ENCODE data around the gene TCTN2. TPM values are rescaled to one million over a fixed set of nuclear protein-coding genes. Genes with fewer than 3 reads are reported as not detected.

Gene TCTN2
- total RNA-seq, 1 experiment from 2014 or later = 14.7 TPM

DNA sequence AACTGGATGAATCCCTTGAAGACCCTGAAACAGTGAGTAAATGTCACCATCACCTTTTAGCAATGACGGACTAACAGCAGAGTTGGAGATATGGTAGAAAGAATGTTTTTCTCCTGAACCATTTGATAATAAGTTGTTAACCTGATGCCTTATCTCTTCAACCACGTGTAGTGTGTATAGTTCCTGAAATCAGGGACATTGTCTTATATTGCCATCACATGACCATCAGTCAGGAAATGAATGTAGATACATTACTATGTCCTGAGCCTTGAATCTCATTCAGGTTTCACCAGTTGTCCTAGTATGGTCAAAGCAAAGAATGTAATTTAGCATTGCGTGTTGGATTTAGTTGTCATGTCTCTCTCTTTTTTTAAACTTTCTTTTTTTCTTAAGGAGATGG lies 57.0 kb downstream of the TCTN2 start:
- H3K4me3 ChIP-seq (ENCODE audit: low read depth in 2 of 2, low read length in 2 of 2) = no peak overlapping the region
- ChIA-PET CTCF (no interaction called here), POLR2A (no interaction called here)
- DNase-seq (ENCODE audit: low read depth, low spot score) (no peak), ATAC-seq (no peak)
- in situ Hi-C loops (cut with HindIII; ENCODE audit: low pct_unique_long_range_greater_than_20kb, low sequenced_read_pairs) = no loop called here
- no TSS peak for BruUV-seq (replicated peaks)
- H3K9me3 ChIP-seq (ENCODE audit: control insufficient read depth, insufficient read depth, low read depth, low read length) = no peaks in the 10 kb centered on the region
- intact Hi-C loops (cut with micrococcal nuclease; ENCODE audit: unreplicated experiment) = no loop called here
- H3K4me1 ChIP-seq (ENCODE audit: control insufficient read depth, insufficient read depth, low read length) = no peaks in the 10 kb centered on the region
- H3K27me3 ChIP-seq (ENCODE audit: control insufficient read depth, insufficient read depth, low read length) = no peaks in the 10 kb centered on the region
- peaks cover 3% of the 10 kb centered on the region for H3K36me3 ChIP-seq (ENCODE audit: control insufficient read depth, insufficient read depth, low read length)
- TF ChIP-seq SIN3A (IDR thresholded peaks at IDR 0.05; ENCODE audit: borderline replicate concordance, insufficient read depth, low read depth, low read length) (no peak), POLR2AphosphoS5 (IDR thresholded peaks at IDR 0.05; ENCODE audit: low read depth, low read length) (no peak), CTCF (IDR thresholded peaks at IDR 0.05) (no peak), TCF7L2 (IDR thresholded peaks at IDR 0.05; ENCODE audit: low read depth, low read length) (no peak)
- TF ChIP-seq, protein P1, sequence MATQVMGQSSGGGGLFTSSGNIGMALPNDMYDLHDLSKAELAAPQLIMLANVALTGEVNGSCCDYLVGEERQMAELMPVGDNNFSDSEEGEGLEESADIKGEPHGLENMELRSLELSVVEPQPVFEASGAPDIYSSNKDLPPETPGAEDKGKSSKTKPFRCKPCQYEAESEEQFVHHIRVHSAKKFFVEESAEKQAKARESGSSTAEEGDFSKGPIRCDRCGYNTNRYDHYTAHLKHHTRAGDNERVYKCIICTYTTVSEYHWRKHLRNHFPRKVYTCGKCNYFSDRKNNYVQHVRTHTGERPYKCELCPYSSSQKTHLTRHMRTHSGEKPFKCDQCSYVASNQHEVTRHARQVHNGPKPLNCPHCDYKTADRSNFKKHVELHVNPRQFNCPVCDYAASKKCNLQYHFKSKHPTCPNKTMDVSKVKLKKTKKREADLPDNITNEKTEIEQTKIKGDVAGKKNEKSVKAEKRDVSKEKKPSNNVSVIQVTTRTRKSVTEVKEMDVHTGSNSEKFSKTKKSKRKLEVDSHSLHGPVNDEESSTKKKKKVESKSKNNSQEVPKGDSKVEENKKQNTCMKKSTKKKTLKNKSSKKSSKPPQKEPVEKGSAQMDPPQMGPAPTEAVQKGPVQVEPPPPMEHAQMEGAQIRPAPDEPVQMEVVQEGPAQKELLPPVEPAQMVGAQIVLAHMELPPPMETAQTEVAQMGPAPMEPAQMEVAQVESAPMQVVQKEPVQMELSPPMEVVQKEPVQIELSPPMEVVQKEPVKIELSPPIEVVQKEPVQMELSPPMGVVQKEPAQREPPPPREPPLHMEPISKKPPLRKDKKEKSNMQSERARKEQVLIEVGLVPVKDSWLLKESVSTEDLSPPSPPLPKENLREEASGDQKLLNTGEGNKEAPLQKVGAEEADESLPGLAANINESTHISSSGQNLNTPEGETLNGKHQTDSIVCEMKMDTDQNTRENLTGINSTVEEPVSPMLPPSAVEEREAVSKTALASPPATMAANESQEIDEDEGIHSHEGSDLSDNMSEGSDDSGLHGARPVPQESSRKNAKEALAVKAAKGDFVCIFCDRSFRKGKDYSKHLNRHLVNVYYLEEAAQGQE (IDR thresholded peaks at IDR 0.05; ENCODE audit: insufficient read depth in 1 of 2, low read depth in 2 of 2, low read length in 1 of 2) = no peak
- no peak overlapping the region for H3K27ac ChIP-seq (ENCODE audit: low read length)

- Histone ChIP-seq H3K9me3 (ENCODE audit: control insufficient read depth, insufficient read depth, low read depth, low read length) (no peaks in the 10 kb centered on the region), H3K27me3 (ENCODE audit: control insufficient read depth, insufficient read depth, low read length) (no peaks in the 10 kb centered on the region), H3K4me1 (ENCODE audit: control insufficient read depth, insufficient read depth, low read length) (no peaks in the 10 kb centered on the region), H3K36me3 (ENCODE audit: control insufficient read depth, insufficient read depth, low read length) (peaks cover 3% of the 10 kb centered on the region; the same call in 1 of the 2 replicates), H3K27ac (ENCODE audit: low read length) (no peak overlapping the region), H3K4me3 (ENCODE audit: low read depth in 2 of 2, low read length in 2 of 2) (no peak overlapping the region)
- ATAC-seq (no peak), DNase-seq (ENCODE audit: low read depth, low spot score) (no peak)
- TF ChIP-seq TCF7L2 (IDR thresholded peaks at IDR 0.05; ENCODE audit: low read depth, low read length) (no peak), CTCF (IDR thresholded peaks at IDR 0.05) (no peak), POLR2AphosphoS5 (IDR thresholded peaks at IDR 0.05; ENCODE audit: low read depth, low read length) (no peak), SIN3A (IDR thresholded peaks at IDR 0.05; ENCODE audit: borderline replicate concordance, insufficient read depth, low read depth, low read length) (no peak)
- TF ChIP-seq, protein P1 (IDR thresholded peaks at IDR 0.05; ENCODE audit: insufficient read depth in 1 of 2, low read depth in 2 of 2, low read length in 1 of 2) = no peak
- ChIA-PET POLR2A (no interaction called here), CTCF (no interaction called here)
- intact Hi-C loops (cut with micrococcal nuclease; ENCODE audit: unreplicated experiment) (no loop called here), in situ Hi-C loops (cut with HindIII; ENCODE audit: low pct_unique_long_range_greater_than_20kb, low sequenced_read_pairs) (no loop called here)
- BruUV-seq (replicated peaks) = no TSS peak
Measured at GRCh38 chr12:123731596-123731995, 60.7 kb downstream of the TCTN2 start.
